ENCODE measurements around the gene TSPAN3. TPM values are rescaled to one million over a fixed set of nuclear protein-coding genes. Genes with fewer than 3 reads are reported as not detected.

Gene TSPAN3
- total RNA-seq, 1 experiment from 2014 or later, result 84.9 TPM

DNA sequence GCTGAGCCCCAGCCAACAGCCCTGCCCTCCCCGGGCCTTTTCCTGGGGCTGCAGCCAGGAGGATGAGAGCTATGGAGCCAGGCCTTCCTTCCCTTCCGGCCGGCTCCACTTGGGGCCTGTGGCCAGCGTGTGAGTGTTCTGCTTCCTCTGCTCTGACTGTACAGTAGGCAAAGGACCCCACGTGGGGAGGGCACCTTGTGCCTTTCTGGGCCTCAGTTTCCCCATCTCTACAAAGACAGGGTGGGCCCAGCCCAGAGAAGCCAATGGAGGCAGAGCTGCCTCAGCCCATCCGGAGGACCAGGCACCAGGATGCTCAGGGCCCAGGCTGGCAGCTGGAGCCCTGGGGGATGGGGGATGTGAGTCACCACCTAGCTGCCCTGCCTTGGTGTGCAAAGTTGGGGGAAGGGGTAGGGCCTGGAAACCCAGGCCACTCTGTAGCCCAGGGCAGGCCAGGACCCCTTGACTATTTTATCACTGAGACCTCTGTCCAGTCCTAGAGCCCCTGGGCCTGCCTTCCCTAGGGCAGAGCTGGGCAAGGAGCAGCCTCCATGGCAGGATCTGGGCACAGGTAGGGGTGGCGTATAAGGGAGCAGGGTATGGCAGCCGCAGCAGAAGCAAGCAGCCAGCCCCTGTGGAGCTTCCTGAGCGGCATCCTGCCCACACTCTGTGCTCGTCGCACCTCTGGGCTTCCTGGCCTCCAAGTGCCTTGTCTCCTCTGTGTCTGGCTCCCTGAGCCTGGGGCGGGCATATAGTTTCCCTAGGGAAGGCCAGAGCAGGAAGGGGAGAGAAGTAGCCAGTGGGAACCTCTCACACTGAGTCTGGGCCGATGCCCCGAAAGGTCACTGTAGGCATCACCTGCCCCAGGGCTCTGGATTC lies 74.1 kb downstream of the TSPAN3 start:
- no peaks in the 10 kb centered on the region for H3K27me3 Mint-ChIP-seq (ENCODE audit: low read depth)
- no peaks in the 10 kb centered on the region for H3K4me1 Mint-ChIP-seq
- H3K36me3 Mint-ChIP-seq, result no peaks in the 10 kb centered on the region
- H3K4me3 Mint-ChIP-seq, result no peak overlapping the region
- TF ChIP-seq E2F5 (CRISPR knock-in tag; IDR thresholded peaks at IDR 0.05) (no peak), SMAD4 (CRISPR knock-in tag; IDR thresholded peaks at IDR 0.05) (no peak), ATF6 (CRISPR knock-in tag; IDR thresholded peaks at IDR 0.05) (no peak), NR2C2 (CRISPR knock-in tag; IDR thresholded peaks at IDR 0.05) (no peak), ZBTB21 (CRISPR knock-in tag; IDR thresholded peaks at IDR 0.05; ENCODE audit: borderline replicate concordance) (no peak), TCF7 (CRISPR knock-in tag; IDR thresholded peaks at IDR 0.05; ENCODE audit: low read depth) (no peak), CBFB (CRISPR knock-in tag; IDR thresholded peaks at IDR 0.05; ENCODE audit: low read depth) (no peak), ZBTB43 (CRISPR knock-in tag; IDR thresholded peaks at IDR 0.05) (no peak), ZNF263 (CRISPR knock-in tag; IDR thresholded peaks at IDR 0.05; ENCODE audit: low read depth) (no peak), ATF2 (CRISPR knock-in tag; IDR thresholded peaks at IDR 0.05; ENCODE audit: borderline replicate concordance, low read depth) (no peak), IRF2 (CRISPR knock-in tag; IDR thresholded peaks at IDR 0.05; ENCODE audit: borderline replicate concordance, low read depth) (no peak), GTF2I (CRISPR knock-in tag; conservative IDR thresholded peaks at IDR 0.05) (no peak), PREB (CRISPR knock-in tag; IDR thresholded peaks at IDR 0.05; ENCODE audit: borderline replicate concordance) (no peak), FOXK1 (CRISPR knock-in tag; IDR thresholded peaks at IDR 0.05) (no peak), NR1H2 (CRISPR knock-in tag; IDR thresholded peaks at IDR 0.05) (no peak)
- TF ChIP-seq, protein P1, sequence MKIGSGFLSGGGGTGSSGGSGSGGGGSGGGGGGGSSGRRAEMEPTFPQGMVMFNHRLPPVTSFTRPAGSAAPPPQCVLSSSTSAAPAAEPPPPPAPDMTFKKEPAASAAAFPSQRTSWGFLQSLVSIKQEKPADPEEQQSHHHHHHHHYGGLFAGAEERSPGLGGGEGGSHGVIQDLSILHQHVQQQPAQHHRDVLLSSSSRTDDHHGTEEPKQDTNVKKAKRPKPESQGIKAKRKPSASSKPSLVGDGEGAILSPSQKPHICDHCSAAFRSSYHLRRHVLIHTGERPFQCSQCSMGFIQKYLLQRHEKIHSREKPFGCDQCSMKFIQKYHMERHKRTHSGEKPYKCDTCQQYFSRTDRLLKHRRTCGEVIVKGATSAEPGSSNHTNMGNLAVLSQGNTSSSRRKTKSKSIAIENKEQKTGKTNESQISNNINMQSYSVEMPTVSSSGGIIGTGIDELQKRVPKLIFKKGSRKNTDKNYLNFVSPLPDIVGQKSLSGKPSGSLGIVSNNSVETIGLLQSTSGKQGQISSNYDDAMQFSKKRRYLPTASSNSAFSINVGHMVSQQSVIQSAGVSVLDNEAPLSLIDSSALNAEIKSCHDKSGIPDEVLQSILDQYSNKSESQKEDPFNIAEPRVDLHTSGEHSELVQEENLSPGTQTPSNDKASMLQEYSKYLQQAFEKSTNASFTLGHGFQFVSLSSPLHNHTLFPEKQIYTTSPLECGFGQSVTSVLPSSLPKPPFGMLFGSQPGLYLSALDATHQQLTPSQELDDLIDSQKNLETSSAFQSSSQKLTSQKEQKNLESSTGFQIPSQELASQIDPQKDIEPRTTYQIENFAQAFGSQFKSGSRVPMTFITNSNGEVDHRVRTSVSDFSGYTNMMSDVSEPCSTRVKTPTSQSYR (CRISPR knock-in tag; IDR thresholded peaks at IDR 0.05), result no peak
- TF ChIP-seq, protein P2, sequence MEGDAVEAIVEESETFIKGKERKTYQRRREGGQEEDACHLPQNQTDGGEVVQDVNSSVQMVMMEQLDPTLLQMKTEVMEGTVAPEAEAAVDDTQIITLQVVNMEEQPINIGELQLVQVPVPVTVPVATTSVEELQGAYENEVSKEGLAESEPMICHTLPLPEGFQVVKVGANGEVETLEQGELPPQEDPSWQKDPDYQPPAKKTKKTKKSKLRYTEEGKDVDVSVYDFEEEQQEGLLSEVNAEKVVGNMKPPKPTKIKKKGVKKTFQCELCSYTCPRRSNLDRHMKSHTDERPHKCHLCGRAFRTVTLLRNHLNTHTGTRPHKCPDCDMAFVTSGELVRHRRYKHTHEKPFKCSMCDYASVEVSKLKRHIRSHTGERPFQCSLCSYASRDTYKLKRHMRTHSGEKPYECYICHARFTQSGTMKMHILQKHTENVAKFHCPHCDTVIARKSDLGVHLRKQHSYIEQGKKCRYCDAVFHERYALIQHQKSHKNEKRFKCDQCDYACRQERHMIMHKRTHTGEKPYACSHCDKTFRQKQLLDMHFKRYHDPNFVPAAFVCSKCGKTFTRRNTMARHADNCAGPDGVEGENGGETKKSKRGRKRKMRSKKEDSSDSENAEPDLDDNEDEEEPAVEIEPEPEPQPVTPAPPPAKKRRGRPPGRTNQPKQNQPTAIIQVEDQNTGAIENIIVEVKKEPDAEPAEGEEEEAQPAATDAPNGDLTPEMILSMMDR (IDR thresholded peaks at IDR 0.05), result no peak
- TF ChIP-seq, protein P3, sequence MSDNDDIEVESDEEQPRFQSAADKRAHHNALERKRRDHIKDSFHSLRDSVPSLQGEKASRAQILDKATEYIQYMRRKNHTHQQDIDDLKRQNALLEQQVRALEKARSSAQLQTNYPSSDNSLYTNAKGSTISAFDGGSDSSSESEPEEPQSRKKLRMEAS (CRISPR knock-in tag; IDR thresholded peaks at IDR 0.05), result no peak
- TF ChIP-seq, protein P4, sequence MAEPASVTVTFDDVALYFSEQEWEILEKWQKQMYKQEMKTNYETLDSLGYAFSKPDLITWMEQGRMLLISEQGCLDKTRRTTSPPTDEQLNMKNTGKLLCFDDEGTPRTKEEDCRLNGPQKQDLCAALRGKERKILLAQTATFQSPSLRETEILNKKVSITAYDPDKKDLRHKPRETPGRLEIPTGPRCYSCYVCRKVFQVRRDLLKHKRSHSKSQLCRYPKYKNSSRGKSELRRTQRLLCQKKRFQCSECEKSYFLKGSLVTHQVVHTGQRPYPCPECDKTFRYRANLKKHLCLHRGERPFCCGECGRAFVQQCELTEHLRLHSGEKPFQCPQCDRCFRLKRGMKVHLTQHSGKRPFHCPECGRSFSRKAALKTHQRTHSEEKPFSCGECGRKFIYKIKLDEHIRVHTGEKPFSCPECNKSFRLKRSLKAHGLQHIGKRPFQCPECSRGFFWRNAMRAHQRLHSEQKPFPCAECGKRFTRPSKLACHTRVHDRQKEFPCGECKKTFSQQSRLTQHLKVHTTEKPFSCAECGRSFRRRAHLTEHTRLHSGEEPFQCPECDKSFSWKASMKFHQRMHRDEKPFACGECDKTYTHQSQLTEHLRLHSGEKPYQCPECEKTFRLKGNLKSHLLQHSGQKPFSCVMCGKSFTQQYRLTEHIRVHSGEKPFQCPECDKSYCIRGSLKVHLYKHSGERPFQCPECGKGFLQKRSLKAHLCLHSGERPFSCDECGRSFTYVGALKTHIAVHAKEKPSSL (CRISPR knock-in tag; conservative IDR thresholded peaks at IDR 0.05), result no peak
- POLR2A ChIA-PET, result no interaction called here
- CTCF ChIA-PET, result interaction anchor here (1.5 to 1.8 kb wide), 2 partner anchors 24 to 38 kb away, joined by 7 read pairs; no protein-coding TSS in a partner anchor
- no peak for ATAC-seq
- H3K27ac Mint-ChIP-seq, result no peak overlapping the region
- H3K9me3 Mint-ChIP-seq, result no peaks in the 10 kb centered on the region
- DNase-seq (ENCODE audit: low spot score), result no peak

Measured in WTC11 (cell line).